HFF-Myc (cell line): ENCODE results near the gene PHACTR2.

ENCODE experiments used
- DNase-seq: peaks from one replicate; pipeline ENCODE4 v3.0.0-alpha.2; 2011; ENCODE audit warnings: low read depth; ENCODE audit errors: extremely low read depth
- H3K4me3 ChIP-seq: replicated peaks from 2 replicates; pipeline ENCODE4 v1.5.1; 2011; ENCODE audit warnings: low read depth, mild to moderate bottlenecking, control low read depth, low read length
- CTCF ChIP-seq: IDR thresholded peaks from 2 replicates; pipeline ENCODE4 v1.5.1; 2012; ENCODE audit warnings: mild to moderate bottlenecking, low read depth, low read length, control low read depth; ENCODE audit errors: missing control alignments

PHACTR2 gene

GRCh38 chr6:143745166-143746133, 67.7 kb downstream of the PHACTR2 start:
- TF ChIP-seq CTCF: no peak
- no peak for DNase-seq
- no peak overlapping the region for H3K4me3 ChIP-seq

GRCh38 chr6:143746202-143747119, 68.7 kb downstream of the PHACTR2 start:
- no peak for TF ChIP-seq CTCF
- H3K4me3 ChIP-seq: no peak overlapping the region
- DNase-seq: no peak

- no peak overlapping the region for H3K4me3 ChIP-seq
- no peak for DNase-seq
- TF ChIP-seq CTCF: no peak
These were observed 69.6 kb downstream of the PHACTR2 start for GRCh38 chr6:143747347-143747842.

- DNase-seq: no peak
- TF ChIP-seq CTCF: no peak
- no peak overlapping the region for H3K4me3 ChIP-seq
These were observed 72.1 kb downstream of the PHACTR2 start for GRCh38 chr6:143749891-143750290.

- no peak overlapping the region for H3K4me3 ChIP-seq
- DNase-seq: no peak
- TF ChIP-seq CTCF: no peak
These were observed 73.1 kb downstream of the PHACTR2 start for GRCh38 chr6:143750877-143751276.

- no peak for DNase-seq
- no peak overlapping the region for H3K4me3 ChIP-seq
- no peak for TF ChIP-seq CTCF
These were observed 74.7 kb downstream of the PHACTR2 start for GRCh38 chr6:143752459-143752858.
